H9 (cell line): ENCODE results near the gene DCC. TPM values are rescaled to one million over a fixed set of nuclear protein-coding genes. Genes with fewer than 3 reads are reported as not detected.

Experiments used
- DNase-seq: peaks from one replicate; pipeline ENCODE4 v3.0.0-alpha.2; 2017
- H2AFZ ChIP-seq: one replicate; pipeline ENCODE4 v1.6.1; 2013; ENCODE audit warnings: mild to moderate bottlenecking, low read length, control low read depth, moderate library complexity
- H2AK5ac ChIP-seq: 2 replicates; pipeline ENCODE4 v1.6.1; 2013; ENCODE audit warnings: low read length, control low read depth, mixed read lengths; ENCODE audit not compliant: insufficient read length
- H2BK120ac ChIP-seq: one replicate; pipeline ENCODE4 v1.6.1; 2013; ENCODE audit warnings: low read depth, mild to moderate bottlenecking, low read length, control low read depth, inconsistent platforms; ENCODE audit not compliant: poor library complexity, severe bottlenecking
- H2BK12ac ChIP-seq: 2 replicates; pipeline ENCODE4 v1.6.1; 2013; ENCODE audit warnings: low read length, control low read depth, mixed read lengths, low read depth; ENCODE audit not compliant: insufficient read length
- H2BK15ac ChIP-seq: 2 replicates; pipeline ENCODE4 v1.6.1; 2013; ENCODE audit warnings: low read depth, low read length, control low read depth
- H2BK20ac ChIP-seq: one replicate; pipeline ENCODE4 v1.6.1; 2013; ENCODE audit warnings: low read depth, mild to moderate bottlenecking, low read length, control low read depth, inconsistent platforms; ENCODE audit not compliant: poor library complexity, severe bottlenecking
- H2BK5ac ChIP-seq: 2 replicates; pipeline ENCODE4 v1.6.1; 2013; ENCODE audit warnings: low read length, control low read depth, mixed read lengths; ENCODE audit not compliant: insufficient read length
- H3K14ac ChIP-seq: 2 replicates; pipeline ENCODE4 v1.6.1; 2013; ENCODE audit warnings: low read length, control low read depth; ENCODE audit not compliant: insufficient read depth
- H3K18ac ChIP-seq: 2 replicates; pipeline ENCODE4 v1.6.1; 2013; ENCODE audit warnings: low read depth, mild to moderate bottlenecking, mixed read lengths, low read length, control low read depth; ENCODE audit not compliant: insufficient read length
- H3K23ac ChIP-seq: 2 replicates; pipeline ENCODE4 v1.6.1; 2013; ENCODE audit warnings: low read length, control low read depth, mixed read lengths, low read depth; ENCODE audit not compliant: insufficient read length
- H3K23me2 ChIP-seq: 2 replicates; pipeline ENCODE4 v1.6.1; 2013; ENCODE audit warnings: low read depth, mild to moderate bottlenecking, mixed read lengths, low read length, control low read depth; ENCODE audit not compliant: insufficient read length, poor library complexity, severe bottlenecking
- H3K27ac ChIP-seq: 2 replicates; pipeline ENCODE4 v1.5.1; 2013; ENCODE audit warnings: low read length, control low read depth, mixed read lengths, low read depth; ENCODE audit not compliant: insufficient read length
- H3K27me3 ChIP-seq: 2 replicates; pipeline ENCODE4 v1.6.1; 2013; ENCODE audit warnings: low read length, control low read depth, inconsistent platforms; ENCODE audit not compliant: insufficient read depth
- H3K4ac ChIP-seq: 2 replicates; pipeline ENCODE4 v1.6.1; 2013; ENCODE audit warnings: low read depth, mild to moderate bottlenecking, control low read depth, inconsistent platforms, low read length, moderate library complexity
- H3K4me1 ChIP-seq: 2 replicates; pipeline ENCODE4 v1.6.1; 2013; ENCODE audit warnings: low read length, control low read depth, inconsistent platforms; ENCODE audit not compliant: insufficient read depth
- H3K4me2 ChIP-seq: 2 replicates; pipeline ENCODE4 v1.6.1; 2013; ENCODE audit warnings: low read length, control low read depth, mixed read lengths; ENCODE audit not compliant: insufficient read length, insufficient read depth
- H3K56ac ChIP-seq: 2 replicates; pipeline ENCODE4 v1.6.1; 2013; ENCODE audit warnings: low read depth, mild to moderate bottlenecking, mixed read lengths, low read length, control low read depth; ENCODE audit not compliant: insufficient read length
- H3K79me1 ChIP-seq: 2 replicates; pipeline ENCODE4 v1.6.1; 2013; ENCODE audit warnings: low read depth, mild to moderate bottlenecking, moderate library complexity, low read length, control low read depth, inconsistent platforms; ENCODE audit not compliant: insufficient read depth, poor library complexity, severe bottlenecking
- H3K79me2 ChIP-seq: 2 replicates; pipeline ENCODE4 v1.6.1; 2013; ENCODE audit warnings: low read length, control low read depth, inconsistent platforms; ENCODE audit not compliant: insufficient read depth
- H3K9ac ChIP-seq: 2 replicates; pipeline ENCODE4 v1.6.1; 2013; ENCODE audit warnings: low read length, control low read depth, mixed read lengths; ENCODE audit not compliant: insufficient read length; ENCODE audit errors: extremely low read depth
- H3K9me3 ChIP-seq: one replicate; pipeline ENCODE4 v1.6.1; 2013; ENCODE audit warnings: low read depth, low read length, inconsistent platforms; ENCODE audit not compliant: control insufficient read depth
- H3T11ph ChIP-seq: one replicate; pipeline ENCODE4 v1.6.1; 2013; ENCODE audit warnings: mild to moderate bottlenecking, low read length, control low read depth, inconsistent platforms
- H4K20me1 ChIP-seq: one replicate; pipeline ENCODE4 v1.6.1; 2013; ENCODE audit not compliant: control insufficient read depth, insufficient read length, insufficient read depth
- H4K5ac ChIP-seq: 2 replicates; pipeline ENCODE4 v1.6.1; 2013; ENCODE audit warnings: low read depth, mild to moderate bottlenecking, mixed read lengths, low read length, control low read depth; ENCODE audit not compliant: insufficient read length
- H4K8ac ChIP-seq: replicated peaks from 2 replicates; pipeline ENCODE4 v1.6.1; 2013; ENCODE audit warnings: low read length, control low read depth, mixed read lengths, low read depth; ENCODE audit not compliant: insufficient read length
- H4K91ac ChIP-seq: 2 replicates; pipeline ENCODE4 v1.6.1; 2013; ENCODE audit warnings: low read depth, mild to moderate bottlenecking, moderate library complexity, mixed read lengths, low read length, control low read depth; ENCODE audit not compliant: insufficient read length
- H3K27ac Mint-ChIP-seq, 3 experiments: 2 replicates in 2 of 3; 3 replicates in 1 of 3; pipeline ENCODE4 v1.8.0; 2020 to 2021; ENCODE audit warnings: mixed read lengths in 3 of 3, mild to moderate bottlenecking in 1 of 3, moderate library complexity in 1 of 3
- H3K27me3 Mint-ChIP-seq: 2 replicates; pipeline ENCODE4 v1.8.0; 2021; ENCODE audit warnings: low read depth, mild to moderate bottlenecking, moderate library complexity, mixed read lengths
- H3K36me3 Mint-ChIP-seq, 3 experiments: 2 replicates in 2 of 3; 3 replicates in 1 of 3; pipeline ENCODE4 v1.8.0; 2020 to 2021; ENCODE audit warnings: low read depth in 3 of 3, mixed read lengths in 3 of 3; ENCODE audit not compliant: insufficient read depth in 1 of 3
- H3K4me1 Mint-ChIP-seq, 2 experiments: 2 replicates each; pipeline ENCODE4 v1.8.0; 2020; ENCODE audit warnings: mixed read lengths in 2 of 2
- H3K4me3 Mint-ChIP-seq, 2 experiments: 2 replicates in 1 of 2; 3 replicates in 1 of 2; pipeline ENCODE4 v1.8.0; 2020 to 2021; ENCODE audit warnings: mild to moderate bottlenecking in 2 of 2, mixed read lengths in 2 of 2, moderate library complexity in 1 of 2
- H3K9me3 Mint-ChIP-seq, 2 experiments: 2 replicates in 1 of 2; 3 replicates in 1 of 2; pipeline ENCODE4 v1.8.0; 2020; ENCODE audit warnings: mild to moderate bottlenecking in 2 of 2, mixed read lengths in 2 of 2, moderate library complexity in 1 of 2
- WGBS: extraction: QIAGEN DNeasy Blood & Tissue Kit; methylation state at CpG from one replicate; pipeline ENCODE4 v1.1.7; 2013; ENCODE audit warnings: missing lambda C conversion rate, low lambda C conversion rate, mixed read lengths; ENCODE audit not compliant: insufficient read length; ENCODE audit errors: extremely low coverage; 5-methylcytosine and 5-hydroxymethylcytosine counted together
- total RNA-seq: library from RNA; stranded (reverse); gene quantifications from 2 replicates; pipeline ENCODE4 v1.2.1, GENCODE V29; 2021
- TF ChIP-seq, protein P1 (sequence below): fragments of 200-600 bp; sonication (generic); conservative IDR thresholded peaks from 3 replicates; pipeline ENCODE4 v1.8.0; 2021; ENCODE audit warnings: antibody characterized with exemption, mild to moderate bottlenecking

Gene DCC
- total RNA-seq, 1 experiment from 2014 or later: 0.35 TPM

DNA sequence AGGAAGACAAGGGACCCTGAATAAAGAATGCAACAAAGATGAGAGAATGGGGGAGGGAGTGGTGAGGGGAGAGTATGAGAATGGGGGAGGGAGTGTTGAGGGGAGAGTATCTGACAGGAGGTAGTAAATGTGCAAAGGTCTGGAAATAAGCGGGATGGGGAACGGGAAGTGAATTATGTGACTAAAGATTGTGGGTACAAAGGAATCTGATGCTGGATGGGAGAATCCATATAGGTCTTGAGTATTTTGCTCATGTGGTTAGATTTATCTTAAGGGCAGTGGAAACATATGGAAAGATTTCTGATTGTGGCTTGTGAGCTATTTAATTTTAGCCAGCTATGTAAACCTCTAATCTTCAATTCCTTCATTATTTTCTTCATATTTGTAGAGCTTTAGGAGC lies 593.4 kb downstream of the DCC start:
- Histone ChIP-seq H3T11ph (no peak overlapping the region), H3K4ac (no peak overlapping the region), H4K5ac (no peak overlapping the region), H3K14ac (no peak overlapping the region), H3K23me2 (no peaks in the 10 kb centered on the region), H2AK5ac (no peak overlapping the region), H3K23ac (no peak overlapping the region), H3K9ac (no peak overlapping the region), H2AFZ (no peak overlapping the region), H3K27me3 (no peaks in the 10 kb centered on the region), H3K79me1 (no peaks in the 10 kb centered on the region), H4K8ac (no peak overlapping the region), H3K79me2 (no peaks in the 10 kb centered on the region), H2BK15ac (no peak overlapping the region), H3K18ac (no peak overlapping the region), H2BK120ac (no peak overlapping the region), H3K27ac (no peak overlapping the region), H2BK12ac (no peak overlapping the region), H3K56ac (no peak overlapping the region), H2BK20ac (no peak overlapping the region), H4K91ac (no peak overlapping the region), H2BK5ac (no peak overlapping the region), H4K20me1 (no peaks in the 10 kb centered on the region), H3K9me3 (no peaks in the 10 kb centered on the region), H3K4me2 (no peak overlapping the region), H3K4me1 (no peaks in the 10 kb centered on the region)
- Mint-ChIP-seq H3K27ac (no peak overlapping the region), H3K4me3 (no peak overlapping the region), H3K36me3 (no peaks in the 10 kb centered on the region), H3K4me1 (no peaks in the 10 kb centered on the region), H3K27me3 (no peaks in the 10 kb centered on the region; the same call in 1 of the 2 replicates), H3K9me3 (no peaks in the 10 kb centered on the region)
- WGBS: no CpG with 5 or more reads among the region's 2 CpGs
- TF ChIP-seq, protein P1, sequence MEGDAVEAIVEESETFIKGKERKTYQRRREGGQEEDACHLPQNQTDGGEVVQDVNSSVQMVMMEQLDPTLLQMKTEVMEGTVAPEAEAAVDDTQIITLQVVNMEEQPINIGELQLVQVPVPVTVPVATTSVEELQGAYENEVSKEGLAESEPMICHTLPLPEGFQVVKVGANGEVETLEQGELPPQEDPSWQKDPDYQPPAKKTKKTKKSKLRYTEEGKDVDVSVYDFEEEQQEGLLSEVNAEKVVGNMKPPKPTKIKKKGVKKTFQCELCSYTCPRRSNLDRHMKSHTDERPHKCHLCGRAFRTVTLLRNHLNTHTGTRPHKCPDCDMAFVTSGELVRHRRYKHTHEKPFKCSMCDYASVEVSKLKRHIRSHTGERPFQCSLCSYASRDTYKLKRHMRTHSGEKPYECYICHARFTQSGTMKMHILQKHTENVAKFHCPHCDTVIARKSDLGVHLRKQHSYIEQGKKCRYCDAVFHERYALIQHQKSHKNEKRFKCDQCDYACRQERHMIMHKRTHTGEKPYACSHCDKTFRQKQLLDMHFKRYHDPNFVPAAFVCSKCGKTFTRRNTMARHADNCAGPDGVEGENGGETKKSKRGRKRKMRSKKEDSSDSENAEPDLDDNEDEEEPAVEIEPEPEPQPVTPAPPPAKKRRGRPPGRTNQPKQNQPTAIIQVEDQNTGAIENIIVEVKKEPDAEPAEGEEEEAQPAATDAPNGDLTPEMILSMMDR: no peak
- no peak for DNase-seq
